ENCODE data around the gene SFXN4. TPM values are rescaled to one million over a fixed set of nuclear protein-coding genes. Genes with fewer than 3 reads are reported as not detected.

The SFXN4 gene
- total and polyA plus RNA-seq, 2 of the 13 experiments (the other 11 are each of a cell fraction or from before 2014, with no cell fraction given) = 47.7 to 64.9 TPM

GRCh38 chr10:119129721-119130120, 35.8 kb downstream of the SFXN4 start (continued):
- TF ChIP-seq AKNA (CRISPR knock-in tag; IDR thresholded peaks at IDR 0.05; ENCODE audit: borderline replicate concordance) = no peak
- TF ChIP-seq ETV6 (CRISPR knock-in tag; conservative IDR thresholded peaks at IDR 0.05) = no peak
- TF ChIP-seq MIXL1 (CRISPR knock-in tag; IDR thresholded peaks at IDR 0.05) = no peak
- no peak for TF ChIP-seq ZNF292 (CRISPR knock-in tag; IDR thresholded peaks at IDR 0.05; ENCODE audit: borderline replicate concordance, low read depth)
- no peak for TF ChIP-seq BORCS8-MEF2B (CRISPR knock-in tag; IDR thresholded peaks at IDR 0.05)
- no peak for TF ChIP-seq ZSCAN9 (CRISPR knock-in tag; IDR thresholded peaks at IDR 0.05; ENCODE audit: borderline replicate concordance)
- TF ChIP-seq MED13 (CRISPR knock-in tag; IDR thresholded peaks at IDR 0.05) = no peak
- TF ChIP-seq FOXP4 (CRISPR knock-in tag; IDR thresholded peaks at IDR 0.05) = no peak
- no peak for TF ChIP-seq ZNF230 (CRISPR knock-in tag; IDR thresholded peaks at IDR 0.05)
- TF ChIP-seq CBX5 (CRISPR knock-in tag; IDR thresholded peaks at IDR 0.05; ENCODE audit: borderline replicate concordance) = no peak
